ENCODE data around the gene FBXW10.
"Not testable (repeated sequence)": the region's sequence is repeated elsewhere in the genome, so short reads cannot be mapped to it uniquely, and the experiment has no call there.

Gene FBXW10

DNA sequence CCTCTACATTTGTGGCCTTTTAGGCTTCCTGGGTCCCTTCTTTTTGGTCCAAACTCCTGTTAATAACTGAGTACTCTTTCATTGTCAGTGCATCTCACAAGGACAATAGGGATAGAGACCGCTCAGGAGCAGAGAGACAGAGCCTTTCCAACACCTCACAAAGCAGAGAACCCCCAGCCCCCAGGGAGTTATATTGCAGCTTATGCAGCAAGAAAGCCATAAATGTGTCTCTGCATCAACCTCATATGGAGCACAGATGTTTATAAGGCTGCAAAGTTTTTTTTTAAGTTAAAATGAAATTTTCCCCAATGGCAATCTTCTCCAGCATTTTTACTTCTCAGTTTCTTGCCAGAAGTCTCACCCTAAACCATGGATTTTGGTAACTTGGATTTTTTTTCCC is 6.4 kb downstream of the FBXW10 start:
- not testable (repeated sequence) for DNase-seq (ENCODE audit: low spot score)

DNA sequence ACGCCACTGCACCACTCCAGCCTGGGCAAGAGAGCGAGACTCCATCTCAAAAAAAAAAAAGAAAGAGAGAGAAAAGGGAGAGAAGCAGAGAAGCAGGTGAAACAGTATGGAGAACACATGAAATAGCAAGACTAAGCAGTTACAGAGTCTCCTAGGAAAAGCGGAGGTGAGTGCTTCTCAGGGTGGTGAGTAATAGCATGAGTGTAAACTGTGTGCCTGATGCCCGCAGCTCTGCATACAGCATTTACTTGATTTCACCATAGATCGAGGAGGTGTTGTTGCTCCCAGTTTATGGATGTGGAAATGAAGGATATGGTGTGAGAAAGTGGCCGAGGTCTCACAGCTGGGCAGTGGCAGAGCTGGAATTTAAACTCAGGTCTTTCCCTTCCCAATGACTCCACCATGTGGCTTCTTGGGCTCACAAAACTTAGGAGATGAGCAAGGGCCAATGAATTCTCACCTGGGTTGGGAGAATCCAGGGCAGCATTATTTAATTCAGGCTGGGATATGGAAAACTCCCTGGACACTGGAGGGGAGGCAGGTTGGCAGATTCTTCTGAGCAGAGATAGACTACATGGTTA is 10.1 kb downstream of the FBXW10 start:
- not testable (repeated sequence) for DNase-seq (ENCODE audit: low spot score)

DNA sequence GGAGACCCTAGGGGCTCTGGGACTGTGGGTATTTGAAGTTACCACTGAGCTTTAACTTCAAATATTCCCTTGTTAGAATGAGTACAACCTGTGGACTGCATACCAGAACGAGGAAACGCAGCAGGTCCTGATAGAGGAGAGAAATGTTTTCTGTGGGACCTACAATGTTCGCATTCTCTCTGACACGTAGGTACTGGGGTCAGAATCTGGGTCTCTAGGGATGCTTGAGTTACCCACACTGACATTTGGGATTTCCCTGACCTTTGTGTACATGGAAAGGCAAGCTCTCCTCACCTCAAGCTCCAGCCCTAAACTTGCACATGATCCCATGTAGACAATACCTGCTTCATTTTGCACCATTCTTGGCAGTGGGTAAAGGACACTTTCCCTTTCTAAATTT is 12.1 kb downstream of the FBXW10 start:
- not testable (repeated sequence) for DNase-seq (ENCODE audit: low spot score)

- not testable (repeated sequence) for DNase-seq (ENCODE audit: low spot score)
These were observed 13.7 kb downstream of the FBXW10 start for GRCh38 chr17:18757368-18758044.

DNA sequence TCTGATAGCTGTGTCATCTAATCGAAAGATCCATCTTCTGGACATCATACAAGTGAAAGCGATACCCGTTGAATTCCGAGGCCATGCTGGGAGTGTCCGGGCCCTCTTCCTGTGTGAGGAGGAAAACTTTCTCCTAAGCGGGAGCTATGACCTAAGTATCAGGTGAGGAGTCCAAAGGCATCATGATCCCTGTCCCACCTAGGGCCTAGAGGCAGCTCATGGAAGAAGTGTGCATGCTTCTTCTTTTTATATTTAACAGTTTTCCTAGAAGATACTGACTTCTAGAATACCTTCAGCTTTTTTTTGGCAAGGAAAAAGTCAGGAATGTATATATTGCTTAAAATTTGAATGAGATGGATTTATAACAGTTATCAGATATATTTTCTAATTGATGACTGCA is 14.5 kb downstream of the FBXW10 start:
- DNase-seq (ENCODE audit: low spot score) = not testable (repeated sequence)

DNA sequence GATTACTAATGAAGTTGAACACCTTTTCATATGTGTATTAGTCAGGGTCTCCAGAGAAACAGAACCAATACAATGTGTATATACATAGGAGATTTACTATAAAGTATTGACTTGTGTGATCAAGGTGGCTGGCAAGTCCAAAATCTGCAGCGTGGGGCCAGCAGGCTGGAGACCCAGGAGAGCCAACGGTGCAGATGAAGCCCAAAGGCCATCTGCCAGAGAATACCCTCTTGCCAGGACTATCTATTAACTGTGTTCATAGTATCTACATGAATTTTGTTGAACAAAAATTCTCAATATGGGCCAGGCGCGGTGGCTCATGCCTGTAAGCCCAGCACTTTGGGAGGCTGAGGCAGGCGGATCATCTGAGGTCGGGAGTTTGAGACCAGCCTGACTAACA is 16.4 kb downstream of the FBXW10 start:
- not testable (repeated sequence) for DNase-seq (ENCODE audit: low spot score)

- not testable (repeated sequence) for DNase-seq (ENCODE audit: low spot score)
These were observed 26.7 kb downstream of the FBXW10 start for GRCh38 chr17:18770572-18770971.

DNA sequence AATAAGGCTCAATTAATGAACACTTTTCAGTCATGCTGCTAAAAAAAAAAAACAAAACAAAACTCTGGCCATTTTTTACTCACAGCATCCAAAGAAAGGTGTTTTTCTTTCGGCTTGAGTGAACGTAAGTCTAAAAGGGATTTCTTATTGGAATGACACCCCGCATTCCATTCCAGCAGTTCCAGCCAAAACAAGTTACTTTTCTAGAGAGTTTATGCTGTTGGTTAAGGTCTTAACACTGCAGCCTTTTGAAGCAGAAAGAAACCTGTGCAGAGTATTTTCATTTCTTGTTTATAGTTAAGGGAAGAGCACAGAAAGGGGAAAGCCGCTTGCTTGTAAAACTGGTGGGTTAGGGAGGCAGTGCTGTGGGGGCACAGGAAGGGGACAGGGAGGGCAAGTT is 27.2 kb downstream of the FBXW10 start:
- not testable (repeated sequence) for DNase-seq (ENCODE audit: low spot score)

- no peak for DNase-seq (ENCODE audit: low spot score)
These were observed 28.6 kb downstream of the FBXW10 start for GRCh38 chr17:18772471-18772870.

- DNase-seq (ENCODE audit: low spot score) = peak; percentile 92
These were observed 37.3 kb downstream of the FBXW10 start, which contains the start of gene TVP23B for GRCh38 chr17:18780991-18781718. TVP23B (plus strand) TSS chr17:18781183; CDS start chr17:18781294, 111 bp downstream.

DNA sequence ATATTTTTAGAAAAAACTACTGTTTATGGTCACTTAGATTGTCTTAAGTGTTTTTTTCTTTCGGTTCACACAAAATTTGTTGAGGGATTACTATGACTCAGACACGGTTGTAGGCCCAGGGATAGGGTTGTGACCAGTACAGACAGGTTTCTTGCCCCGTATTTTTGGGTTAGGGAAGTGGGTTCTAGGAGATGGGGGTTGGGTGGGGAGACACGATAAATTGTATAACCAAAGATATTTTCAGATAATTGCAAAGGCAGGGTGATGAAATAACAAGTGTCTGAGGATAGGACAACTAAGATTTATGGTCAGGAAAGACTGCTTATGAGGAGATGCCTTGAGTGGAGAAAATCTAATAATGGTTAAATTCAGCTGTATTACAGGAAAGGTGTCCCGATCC is 38.0 kb downstream of the FBXW10 start:
- not testable (repeated sequence) for DNase-seq (ENCODE audit: low spot score)

DNA sequence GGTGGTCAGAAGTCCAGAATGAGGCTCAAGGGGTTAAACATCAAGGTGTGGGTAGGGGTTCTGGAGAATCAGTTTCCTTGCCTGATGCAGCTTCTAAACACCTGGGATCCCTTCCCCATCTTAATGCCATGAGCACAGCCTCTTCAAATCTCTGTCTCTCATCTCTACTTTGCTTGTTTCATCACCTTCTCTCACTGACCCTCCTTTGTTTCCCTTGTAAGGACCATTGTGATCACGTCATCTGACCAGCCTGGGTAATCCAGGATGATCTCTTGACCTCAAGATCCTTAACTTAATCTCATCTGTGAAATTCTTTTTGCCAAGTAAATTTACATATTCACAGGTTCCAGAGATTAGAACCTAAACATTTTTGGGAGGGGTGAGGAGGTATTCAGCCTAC is 42.1 kb downstream of the FBXW10 start:
- not testable (repeated sequence) for DNase-seq (ENCODE audit: low spot score)

DNA sequence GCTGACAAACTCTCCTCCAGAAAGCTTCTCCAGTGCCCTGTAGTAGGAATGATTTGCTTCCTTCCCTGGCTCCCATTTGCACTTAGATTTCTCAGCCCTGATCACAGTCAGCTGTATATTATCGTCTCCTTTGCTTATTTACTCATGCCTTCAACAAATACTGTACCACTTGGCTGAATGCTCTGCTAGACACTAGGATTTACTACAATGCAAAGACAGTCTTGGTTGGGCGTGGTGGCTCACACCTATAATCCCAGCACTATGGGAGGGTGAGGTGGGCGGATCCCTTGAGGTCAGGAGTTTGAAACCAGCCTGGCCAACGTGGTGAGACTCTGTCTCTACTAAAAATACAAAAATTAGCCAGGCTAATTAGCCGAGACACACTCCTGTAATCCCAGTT is 43.0 kb downstream of the FBXW10 start:
- not testable (repeated sequence) for DNase-seq (ENCODE audit: low spot score)

DNA sequence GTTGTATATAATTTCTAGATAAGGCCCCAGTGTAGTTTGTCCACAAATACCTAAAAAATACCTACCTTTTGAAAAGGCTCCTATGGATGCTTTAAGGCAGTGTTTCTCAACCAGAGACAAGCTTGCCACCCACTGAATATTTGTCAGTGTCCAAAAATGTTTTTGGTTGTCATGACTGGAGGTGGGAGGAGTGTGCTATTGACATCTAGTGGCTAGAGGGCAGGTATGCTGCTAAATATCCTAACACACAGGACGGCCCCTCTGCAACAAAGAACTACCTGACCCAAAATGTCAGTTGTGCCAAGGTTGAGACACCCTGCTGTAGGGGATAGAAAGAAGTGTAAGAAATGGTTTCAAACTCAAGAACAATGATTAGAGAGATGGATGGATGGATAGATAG is 47.5 kb downstream of the FBXW10 start:
- not testable (repeated sequence) for DNase-seq (ENCODE audit: low spot score)

GRCh38 chr17:18794841-18795240 is 51.0 kb downstream of the FBXW10 start:
- peak; percentile 63 for DNase-seq (ENCODE audit: low spot score)

- not testable (repeated sequence) for DNase-seq (ENCODE audit: low spot score)
These were observed 53.0 kb downstream of the FBXW10 start for GRCh38 chr17:18796887-18797286.

- DNase-seq (ENCODE audit: low spot score) = not testable (repeated sequence)
These were observed 59.8 kb downstream of the FBXW10 start for GRCh38 chr17:18803458-18804245.

- DNase-seq (ENCODE audit: low spot score) = peak; percentile 15
These were observed 72.1 kb downstream of the FBXW10 start for GRCh38 chr17:18815924-18816323.

DNA sequence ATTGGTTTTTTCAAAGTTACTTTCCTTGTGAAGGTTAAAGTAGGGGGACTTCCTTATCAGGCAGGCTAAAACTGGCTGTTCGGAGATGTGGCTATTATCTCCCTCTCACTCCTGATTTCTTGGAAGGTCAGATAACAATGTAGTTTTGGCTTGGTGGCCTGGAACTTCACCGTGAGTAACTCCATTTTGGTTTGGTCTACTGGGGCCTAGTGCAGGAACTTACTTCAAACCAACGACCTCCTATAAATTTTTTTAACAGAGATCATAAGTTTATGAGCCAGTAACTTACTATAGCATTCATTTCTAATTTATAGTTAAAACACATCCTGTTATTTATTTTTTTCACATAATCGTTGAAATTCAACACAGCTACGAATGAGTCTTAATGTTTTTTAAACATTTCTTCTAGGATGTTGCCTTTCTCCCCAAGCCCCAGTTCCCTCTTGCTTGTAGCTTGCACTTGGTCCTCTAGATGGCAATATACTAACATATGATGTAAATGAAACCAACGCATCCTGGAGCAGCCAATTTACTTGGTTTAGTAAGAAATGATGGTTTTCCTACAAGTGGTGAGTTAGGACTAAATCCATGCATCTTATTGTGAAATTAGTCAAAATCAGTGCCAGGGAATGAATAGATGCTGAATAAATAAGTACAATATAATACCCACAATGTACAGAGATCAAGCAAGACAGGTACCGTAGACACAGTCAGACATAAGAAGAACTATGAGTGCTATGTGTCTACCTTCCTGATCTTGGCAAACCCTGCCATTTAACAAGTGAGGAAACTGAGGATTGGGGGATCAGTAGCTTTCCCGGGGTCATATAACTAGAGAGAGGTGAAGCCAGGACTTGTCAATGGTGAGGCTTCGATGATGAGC is 72.9 kb downstream of the FBXW10 start:
- DNase-seq (ENCODE audit: low spot score) = peak; percentile 82

DNA sequence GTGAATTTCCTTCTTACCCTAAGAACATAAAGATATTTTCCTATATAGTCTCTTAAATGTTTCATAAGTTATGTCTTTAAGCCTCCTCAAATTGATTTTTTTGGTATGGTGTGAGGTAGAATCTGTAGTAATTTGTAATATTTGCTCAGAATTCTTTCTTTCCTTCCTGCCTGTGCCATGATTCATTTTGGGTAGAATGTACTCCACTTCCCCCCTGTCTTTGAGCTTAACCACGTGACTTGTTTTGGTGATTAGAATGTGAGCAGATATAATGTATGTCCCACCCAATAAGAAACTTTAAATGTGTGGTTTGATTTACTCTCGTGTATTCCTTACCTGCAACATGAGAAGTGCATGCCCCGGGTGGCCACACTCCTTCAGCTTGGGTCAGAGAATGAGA is 77.6 kb downstream of the FBXW10 start:
- not testable (repeated sequence) for DNase-seq (ENCODE audit: low spot score)

GRCh38 chr17:18827613-18828012 is 83.8 kb downstream of the FBXW10 start:
- DNase-seq (ENCODE audit: low spot score) = not testable (repeated sequence)

Measured in hematopoietic multipotent progenitor cell treated with erythropoietin and hydrocortisone succinate and interleukin-3 and kit ligand, for 17 days (in vitro differentiated cells).